ENCODE data around the gene WDPCP.
A peak's percentile ranks its signal among the peaks of the same experiment; 100 is the strongest.
"Not testable (repeated sequence)": the region's sequence is repeated elsewhere in the genome, so short reads cannot be mapped to it uniquely, and the experiment has no call there.

WDPCP gene

DNA sequence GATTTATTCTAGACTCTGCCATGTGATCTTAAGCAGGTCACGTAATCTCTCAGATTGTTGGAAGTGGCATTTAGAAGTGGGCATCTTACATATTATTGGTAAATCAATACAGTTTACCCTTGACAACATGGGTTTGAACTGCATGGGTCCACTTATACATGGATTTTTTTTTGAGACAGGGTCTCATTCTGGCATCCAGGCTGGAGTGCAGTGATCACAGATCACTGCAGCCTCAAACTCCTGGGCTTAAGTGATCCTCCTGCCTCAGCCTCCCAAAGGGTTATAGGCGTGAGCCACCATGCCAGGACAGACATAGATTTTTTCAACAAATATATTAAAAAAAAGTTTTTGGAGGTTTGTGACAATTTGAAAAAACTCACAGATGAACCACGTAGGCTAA lies 393.0 kb downstream of the WDPCP start:
- no peak for DNase-seq

DNA sequence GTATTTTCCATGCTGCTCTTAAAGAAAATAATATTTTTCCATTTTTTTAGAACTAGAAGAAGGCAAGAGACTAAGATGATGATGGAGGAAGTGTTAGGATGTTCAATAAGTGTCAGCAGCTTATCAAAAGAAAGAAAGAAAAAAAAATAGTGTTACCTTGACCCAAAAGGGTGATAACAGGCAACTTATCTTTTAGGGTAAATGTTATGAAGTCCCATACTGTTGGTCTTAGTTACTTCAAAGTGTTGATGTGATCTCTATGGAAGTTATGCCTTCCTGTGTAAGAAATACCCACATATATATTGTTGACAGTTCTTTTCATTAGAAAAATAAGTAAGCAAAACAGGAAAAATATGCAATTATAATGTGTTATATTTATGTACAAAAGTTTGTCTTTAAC lies 394.1 kb downstream of the WDPCP start:
- no peak for DNase-seq

DNA sequence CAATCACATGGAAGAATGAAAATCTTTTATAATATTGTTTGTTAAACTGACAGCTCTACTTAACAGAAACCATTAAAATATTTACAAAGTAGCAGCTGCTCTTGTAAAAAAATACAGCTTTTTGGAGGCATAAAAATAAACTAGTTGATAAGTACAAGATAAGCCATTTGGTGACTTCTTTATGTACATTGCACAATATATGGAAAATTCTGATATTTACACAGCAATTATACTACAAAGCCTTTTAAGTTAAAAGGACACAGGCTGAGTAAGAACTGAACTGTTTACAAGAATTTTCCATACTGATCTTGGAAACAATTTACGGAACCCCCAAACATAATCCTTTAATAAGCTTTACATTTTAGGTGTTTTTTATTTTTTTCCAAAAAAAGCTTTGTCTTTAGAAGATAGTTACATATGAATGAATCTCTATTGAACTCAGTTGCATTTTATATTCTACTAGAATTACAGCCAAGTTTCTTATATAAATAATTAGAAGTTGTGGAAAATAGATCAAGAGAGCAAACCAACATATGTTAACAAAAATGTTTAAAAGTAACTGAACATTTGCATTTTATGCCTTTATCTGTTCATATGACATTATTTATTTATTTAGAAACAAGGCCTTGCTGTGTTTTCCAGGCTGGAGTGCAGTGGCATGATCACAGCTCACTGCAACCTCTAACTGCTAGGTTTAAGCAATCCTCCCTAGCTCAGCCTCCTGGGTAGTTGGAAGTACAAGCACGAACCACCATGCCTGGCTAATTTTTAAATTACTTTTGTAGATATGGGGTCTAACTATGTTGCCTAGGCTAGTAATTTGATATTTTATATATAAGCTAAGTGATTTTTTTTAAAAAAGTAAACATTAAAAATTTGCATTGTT lies 395.1 kb downstream of the WDPCP start:
- no peak for DNase-seq

DNA sequence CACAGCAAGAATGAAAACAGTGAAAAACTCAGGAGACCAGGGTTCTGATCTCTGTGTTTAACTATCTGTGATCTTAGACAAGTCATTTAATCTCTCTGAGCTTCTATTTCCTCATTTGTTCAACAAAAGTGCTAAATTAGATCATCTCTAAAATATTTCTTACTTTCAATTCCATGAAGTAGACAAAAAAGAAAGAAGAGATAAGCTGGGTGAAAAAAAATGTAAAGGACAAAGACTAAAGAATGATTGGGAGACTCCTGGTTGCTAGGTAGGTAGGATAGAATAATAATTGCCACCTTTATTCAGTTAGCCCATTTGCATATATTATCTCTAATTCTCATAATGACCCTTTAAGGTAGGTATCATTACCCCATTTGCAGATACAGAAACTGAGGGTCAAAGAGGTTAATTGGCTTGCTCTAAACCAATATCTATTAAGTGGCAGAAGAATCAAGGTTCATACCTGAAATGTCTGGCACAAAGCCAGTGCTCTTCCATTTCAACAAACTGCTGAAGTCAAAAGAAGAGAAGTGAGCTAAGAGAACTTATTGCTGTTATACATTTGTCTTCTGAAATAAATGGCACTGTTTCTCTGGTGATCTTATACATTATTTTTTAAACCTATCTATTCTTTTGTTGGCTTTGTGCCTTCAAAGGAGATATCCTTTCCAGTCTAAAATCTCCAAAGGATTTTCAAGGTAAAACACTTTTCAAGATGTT lies 395.9 kb downstream of the WDPCP start:
- DNase-seq, result no peak

DNA sequence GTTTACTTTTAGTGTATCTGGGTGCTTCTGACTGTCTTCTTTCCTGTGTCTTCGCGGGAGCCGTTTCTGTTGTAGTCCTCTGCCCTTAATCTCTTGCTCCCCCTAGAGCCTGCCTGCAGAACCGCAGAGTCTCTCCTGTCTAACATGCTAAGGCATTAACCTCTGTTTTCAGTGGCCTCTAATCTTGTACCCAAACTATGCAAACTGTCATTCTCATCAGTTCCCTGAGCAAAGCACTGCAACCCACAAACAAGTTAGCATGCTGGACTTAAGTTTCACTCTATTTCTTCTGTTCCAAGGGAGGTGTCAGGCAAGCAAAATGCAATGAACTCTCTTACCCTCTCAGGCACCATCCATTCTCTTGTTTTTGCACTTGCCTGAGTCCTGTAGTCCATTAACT lies 399.3 kb downstream of the WDPCP start:
- DNase-seq, result peak; percentile 74

DNA sequence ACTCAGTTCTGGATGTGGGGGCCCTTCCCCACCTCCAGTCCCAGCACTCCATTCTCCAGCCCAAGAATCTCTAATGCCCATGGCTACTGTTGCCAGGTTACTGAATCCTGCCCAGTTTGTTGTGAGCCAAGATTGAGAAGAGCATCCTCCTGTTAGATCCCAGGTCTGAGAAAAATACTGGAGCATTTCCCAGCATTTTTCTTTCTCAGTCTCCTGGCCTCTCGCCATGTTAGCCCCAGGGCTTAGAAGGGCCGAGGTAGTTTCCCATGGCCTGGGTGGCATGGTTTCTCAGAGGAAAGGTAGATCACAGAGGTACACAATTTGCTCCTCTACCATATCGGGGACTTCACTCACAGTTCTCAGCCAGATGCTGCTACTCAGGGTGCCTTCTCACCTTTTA lies 401.9 kb downstream of the WDPCP start:
- no peak for DNase-seq

DNA sequence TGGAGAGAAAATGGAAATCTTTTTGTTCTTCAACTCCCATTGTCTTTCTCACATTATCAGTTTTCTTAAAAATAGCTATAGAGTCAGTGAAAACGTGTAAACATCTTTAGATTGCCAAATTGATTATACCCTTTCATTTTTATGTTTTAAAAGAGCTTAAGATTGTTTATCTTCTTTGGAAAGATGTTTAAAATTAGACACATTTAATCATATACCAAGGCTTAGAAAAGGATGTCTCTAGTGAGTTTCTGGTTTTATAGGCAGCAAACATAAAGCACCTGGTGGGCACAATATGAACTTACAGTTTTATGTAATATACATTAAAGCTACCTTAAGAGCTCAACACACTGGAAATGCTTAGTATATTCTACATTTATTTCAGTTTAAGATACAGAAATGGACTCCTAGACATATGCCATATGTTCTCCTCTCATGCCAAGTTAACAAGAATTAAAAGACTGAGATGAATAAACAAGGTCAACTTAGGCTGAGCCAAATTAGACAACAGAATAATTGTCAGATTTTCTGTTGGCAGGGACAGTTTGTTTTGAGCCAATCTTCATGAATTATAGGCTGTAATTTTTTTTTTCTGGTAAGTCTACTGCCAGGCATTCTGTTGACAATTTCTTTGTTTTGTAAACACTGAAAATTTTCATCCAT lies 425.0 kb downstream of the WDPCP start:
- DNase-seq, result peak; percentile 1

DNA sequence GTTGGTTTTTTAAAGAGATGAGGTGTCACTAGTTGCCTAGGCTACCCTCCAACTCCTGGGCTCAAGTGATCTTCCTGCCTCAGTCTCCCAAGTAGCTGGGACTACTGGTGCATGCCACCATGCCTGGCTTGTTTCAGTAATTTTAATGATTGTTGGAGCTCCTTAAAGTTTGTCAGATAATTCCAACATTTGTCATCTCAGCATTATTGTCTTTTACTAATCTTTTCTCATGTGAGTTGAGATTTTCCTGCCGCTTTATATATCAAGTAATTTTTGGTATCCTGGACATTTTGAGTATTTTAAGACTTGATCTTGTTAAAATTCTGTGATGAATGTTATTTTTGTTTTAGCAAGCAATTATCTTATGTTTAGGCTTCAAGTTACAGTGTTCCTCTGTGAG lies 429.0 kb downstream of the WDPCP start:
- DNase-seq, result no peak

DNA sequence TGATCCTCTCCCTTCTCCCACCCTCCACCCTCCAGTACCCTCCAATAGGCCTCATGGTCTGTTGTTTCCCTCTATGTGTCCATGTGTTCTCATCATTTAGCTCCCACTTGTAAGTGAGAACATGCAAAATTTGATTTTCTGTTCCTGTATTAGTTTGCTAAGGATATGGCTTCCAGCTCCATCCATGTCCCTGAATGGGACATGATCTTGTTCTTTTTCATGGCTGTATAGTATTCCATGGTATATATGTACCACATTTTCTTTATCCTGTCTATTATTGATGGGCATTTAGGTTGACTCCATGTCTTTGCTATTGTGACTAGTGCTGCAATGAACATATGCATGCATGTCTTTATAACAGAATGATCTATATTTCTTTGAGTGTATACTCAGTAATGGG lies 451.6 kb downstream of the WDPCP start:
- DNase-seq, result not testable (repeated sequence)

DNA sequence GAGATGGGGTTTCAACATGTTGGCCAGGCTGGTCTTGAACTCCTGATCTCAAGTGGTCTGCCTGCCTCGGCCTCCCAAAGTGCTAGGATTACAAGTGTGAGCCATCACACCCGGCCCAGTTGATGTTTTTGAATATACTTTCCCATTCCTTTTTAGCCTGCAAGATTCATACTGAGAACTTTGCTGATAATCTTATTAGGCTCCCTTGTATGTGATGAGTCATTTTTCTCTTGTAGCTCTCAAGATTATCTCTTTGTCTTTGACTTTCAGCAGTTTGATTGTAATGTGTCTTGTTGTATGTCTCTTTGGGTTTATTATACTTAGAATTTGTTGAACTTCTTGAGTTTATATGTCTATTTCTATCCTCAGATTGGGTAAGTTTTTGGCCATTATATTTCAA lies 456.3 kb downstream of the WDPCP start:
- DNase-seq, result no peak

DNA sequence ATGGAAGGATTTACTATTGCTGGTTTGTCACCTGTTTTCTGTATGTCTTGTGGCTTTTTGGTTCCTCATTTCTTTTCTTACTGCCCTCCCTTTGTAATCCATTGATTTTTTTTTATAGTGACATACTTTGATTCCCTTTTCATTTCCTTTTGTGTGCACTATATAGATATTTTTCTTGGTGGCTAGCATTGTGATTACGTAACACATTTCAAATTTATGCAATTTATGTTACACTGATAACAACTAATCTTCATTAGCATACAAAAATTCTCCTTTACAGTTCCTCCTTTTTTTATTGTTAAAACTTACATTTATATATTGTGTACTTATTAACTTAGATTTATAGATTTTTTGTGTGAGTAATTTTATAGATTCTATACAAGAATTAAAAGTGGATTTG lies 457.1 kb downstream of the WDPCP start:
- DNase-seq, result peak; percentile 18

DNA sequence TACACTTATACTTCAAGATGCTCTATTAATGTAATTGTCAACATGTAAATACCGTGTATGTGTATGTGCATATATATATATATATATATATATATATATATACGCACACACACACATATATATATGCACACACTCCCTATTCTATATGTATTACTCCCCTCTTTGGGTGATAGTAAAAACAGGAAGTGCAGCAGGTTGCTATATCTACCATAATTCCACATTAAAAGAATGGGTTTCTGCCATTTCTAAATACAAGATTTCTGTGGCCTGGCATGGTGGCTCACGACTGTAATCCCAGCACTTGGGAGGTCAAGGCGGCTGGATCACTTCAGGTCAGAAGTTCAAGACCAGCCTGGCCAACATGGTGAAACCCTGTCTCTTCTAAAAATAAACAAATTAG lies 460.7 kb downstream of the WDPCP start:
- DNase-seq, result no peak

DNA sequence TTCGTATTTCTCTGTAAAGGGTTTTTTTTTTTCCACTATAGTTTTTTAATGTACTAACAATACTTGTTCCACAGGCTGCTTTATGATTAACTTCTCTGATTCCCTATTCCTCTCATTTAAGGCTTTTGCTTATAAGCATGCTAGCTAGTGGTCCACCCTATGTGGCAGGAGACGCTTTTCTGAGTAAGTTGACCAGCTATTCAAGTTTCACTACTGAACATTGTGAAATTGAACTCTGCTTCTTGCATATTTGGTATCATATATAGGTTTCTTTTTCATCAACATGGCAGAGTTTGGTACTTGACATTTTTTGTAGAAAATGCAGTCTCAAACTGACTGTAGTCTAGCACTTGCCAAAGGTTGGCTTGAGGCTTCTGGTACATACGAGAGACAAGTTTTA lies 463.4 kb downstream of the WDPCP start:
- DNase-seq, result no peak

DNA sequence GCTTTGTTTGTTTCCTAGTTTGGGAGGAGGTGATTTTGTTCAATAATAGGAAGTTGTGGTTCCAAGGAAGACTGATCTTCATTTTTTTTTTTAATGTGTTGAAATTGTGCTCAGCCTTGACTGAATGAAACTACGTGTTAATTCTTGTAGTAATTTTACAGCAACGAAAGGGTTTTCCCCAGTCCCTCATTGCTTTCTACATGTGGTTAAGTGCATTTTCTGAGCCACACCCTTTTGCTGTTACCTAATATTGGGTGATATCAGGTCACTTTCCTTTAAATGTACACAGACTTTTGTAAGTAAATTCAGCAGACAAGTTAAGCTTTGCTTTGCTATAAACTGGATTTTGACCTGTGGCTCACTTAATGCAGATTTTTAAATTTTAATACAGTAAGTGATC lies 464.1 kb downstream of the WDPCP start:
- DNase-seq, result peak; percentile 24

DNA sequence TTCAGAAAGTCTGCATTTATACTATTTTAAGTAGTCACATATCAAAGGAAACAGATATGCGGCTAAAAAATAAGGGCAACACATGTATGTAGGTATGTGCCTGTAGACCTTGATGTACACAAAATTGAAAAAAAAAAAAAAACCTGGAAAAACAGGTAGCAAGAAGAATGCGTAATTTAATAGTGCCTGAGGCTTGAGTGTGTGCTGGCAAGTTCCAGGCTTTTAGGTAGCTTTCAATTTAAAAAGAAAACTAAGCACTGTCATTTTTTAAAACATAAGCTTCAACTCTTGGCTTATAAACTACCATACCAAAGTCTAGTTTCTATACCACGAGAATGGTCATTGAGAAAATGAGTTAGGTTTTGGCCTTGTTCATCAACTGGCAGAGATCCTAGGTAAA lies 465.4 kb downstream of the WDPCP start:
- DNase-seq, result no peak

DNA sequence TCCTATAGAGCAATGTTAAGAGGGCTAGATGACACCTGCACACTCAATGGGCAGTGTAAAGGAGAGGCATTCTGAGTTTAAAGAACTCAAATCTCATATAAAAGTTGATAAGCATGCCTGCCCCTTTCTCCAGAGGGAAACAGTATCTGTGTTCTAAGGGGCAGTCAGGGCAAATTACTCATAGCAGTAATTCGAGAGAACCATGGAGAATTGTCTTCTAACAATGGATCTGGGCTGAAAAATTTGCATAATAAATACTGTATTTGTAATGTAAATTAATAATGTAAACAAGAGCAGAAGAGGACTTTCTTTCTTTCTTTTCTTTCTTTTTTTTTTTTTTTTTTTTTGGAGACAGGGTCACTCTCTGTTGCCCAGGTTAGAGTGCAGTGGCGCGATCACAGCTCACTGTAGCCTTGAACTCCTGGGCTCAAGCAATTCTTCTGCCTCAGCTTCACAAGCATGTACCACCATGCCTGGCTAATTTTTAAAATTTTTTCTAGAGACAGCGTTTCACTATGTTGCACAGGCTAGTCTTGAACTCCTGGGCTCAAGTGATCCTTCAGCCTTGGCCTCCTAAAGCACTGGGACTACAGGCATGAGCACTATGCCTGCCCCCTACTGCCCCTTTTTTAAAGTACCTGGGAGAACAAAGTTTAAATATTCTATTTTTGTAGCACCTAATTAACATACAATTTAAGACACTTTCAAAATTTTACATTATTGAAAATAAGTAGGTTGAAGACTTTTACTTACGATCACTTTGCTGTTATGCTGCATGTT lies 467.0 kb downstream of the WDPCP start:
- no peak for DNase-seq

DNA sequence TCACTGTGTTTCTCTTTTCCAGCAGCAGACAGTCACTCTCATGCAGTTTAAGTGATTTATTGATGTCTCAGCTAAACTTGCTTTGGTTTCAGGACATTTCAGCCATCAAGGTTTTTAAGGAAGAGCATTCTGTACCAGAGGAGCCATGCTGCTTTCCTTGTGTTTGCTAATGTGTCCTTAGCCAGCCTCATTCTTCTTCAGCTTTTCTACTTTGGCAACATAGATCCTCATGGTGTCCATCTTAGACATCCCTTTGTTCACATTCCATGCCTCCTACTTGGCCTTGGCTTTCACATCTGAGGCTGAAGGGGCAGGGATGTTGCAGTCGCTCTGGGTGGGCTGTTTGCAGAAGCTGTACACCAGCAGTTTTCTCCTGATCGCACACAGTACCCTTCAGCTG lies 469.5 kb downstream of the WDPCP start:
- DNase-seq, result no peak

DNA sequence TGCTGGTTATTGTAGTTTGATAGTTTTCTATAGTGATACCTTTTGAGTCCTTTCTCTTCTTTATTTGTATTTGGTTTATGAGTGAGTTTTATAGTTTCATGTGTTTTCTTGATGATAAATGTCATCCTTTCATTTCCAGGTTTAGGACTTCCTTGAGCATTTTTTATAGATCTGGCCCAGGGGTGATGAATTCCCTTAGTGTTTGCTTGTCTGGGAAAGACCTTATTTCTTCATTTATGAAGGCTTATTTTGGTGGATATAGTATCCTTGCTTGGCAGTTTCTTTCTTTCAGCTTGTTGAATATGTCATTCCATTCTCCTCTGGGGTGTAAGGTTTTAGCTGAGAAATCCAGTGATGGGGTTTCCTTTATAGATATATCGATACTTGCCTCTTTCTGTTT lies 483.8 kb downstream of the WDPCP start:
- DNase-seq, result no peak

DNA sequence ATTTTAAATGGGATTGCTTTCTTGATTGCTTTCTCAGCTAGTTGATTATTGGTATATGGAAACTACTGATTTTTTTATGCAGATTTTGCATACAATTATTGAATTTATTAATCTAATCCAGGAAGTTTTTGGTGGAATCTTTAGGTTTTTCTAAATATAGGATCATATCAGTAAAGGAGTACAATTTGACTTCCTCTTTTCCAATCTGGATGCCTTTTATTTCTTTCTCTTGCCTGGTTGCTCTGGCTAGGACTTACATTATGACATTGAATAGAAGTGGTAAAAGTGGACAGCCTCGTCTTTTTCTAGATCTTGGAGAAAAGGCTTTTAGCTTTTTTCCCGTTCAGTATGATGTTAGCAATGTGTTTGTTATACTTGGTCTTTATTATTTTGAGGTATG lies 486.3 kb downstream of the WDPCP start:
- DNase-seq, result no peak

DNA sequence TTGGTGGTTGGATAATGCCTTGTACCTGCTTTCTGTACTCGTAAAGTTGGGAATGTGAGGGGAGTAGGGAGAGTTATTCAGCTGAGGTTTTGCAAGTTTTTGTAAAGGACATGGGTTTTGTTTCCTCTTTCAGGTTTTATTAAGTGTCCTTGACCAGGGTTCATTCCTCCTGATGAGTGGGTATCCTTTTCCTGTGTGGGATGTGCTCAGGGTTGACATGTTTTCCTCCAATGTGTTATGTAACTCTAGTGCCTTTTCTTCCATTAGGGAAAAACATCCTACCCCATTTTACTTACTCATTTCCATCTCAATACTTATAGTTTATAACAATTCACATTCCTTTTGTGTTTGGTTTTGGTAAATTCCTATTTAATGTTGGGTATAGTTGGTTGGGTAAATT lies 489.2 kb downstream of the WDPCP start:
- DNase-seq, result no peak

DNA sequence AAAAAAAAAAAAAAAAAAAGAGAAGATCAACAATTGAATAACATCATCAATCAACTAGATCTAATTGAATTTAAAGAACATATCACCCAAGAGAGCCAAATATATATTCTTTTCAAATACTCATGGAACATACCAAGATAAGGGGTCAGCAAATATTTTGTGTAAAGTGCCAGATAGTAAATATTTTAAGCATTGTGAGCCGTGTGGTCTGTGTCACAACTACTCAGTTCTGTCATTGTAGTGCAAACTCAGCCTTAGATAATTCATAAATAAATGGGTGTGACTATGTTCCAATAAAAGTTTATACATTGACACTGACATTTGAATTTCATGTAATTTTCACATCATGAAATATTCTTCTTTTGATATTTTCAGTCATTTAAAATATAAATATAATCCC lies 491.8 kb downstream of the WDPCP start:
- no peak for DNase-seq

DNA sequence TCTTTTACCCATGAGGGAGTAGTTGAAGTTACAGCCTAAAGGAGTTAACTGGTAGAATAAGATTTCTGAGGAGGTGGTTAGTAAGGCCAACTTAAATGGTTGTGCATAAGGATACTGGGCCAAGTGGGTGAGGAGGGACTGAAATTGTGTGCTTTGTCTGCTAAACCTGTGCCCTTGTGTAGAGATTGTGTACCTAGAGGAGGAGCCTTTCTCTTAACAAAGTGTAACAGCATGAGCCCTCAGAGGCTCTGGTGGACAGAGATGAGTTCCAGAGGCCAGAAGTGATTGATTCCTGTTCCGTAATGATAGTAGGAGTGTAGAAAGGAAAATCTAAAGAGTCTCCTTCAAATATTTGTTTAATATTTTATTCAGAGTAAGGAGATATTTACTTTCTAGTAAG lies 494.8 kb downstream of the WDPCP start:
- no peak for DNase-seq

DNA sequence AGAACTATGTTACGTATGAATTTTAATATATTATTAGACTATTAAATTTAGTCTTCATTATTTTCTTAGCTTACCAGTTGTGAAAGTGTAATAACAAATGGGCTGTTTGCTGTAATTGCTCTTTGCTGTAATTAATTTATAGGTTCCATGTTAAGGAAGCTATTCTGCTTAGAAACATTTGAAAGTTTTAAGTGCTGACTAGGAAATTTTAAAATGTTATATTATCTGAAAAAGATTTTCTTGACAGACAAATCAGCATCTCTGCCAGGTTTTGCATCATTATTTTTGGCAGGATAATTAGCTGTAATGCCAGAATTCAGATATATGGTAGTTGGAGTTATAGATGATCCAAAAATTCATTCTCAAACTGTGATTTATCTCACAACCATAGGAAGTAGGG lies 495.4 kb downstream of the WDPCP start:
- no peak for DNase-seq

All from hematopoietic multipotent progenitor cell treated with erythropoietin and hydrocortisone succinate and interleukin-3 and kit ligand, for 6 days (in vitro differentiated cells).